T-helper 9 cell (primary cell): ENCODE data around the gene CNIH1.
"Not testable (repeated sequence)": the region's sequence is repeated elsewhere in the genome, so short reads cannot be mapped to it uniquely, and the experiment has no call there.

ENCODE experiments used
- DNase-seq: peaks from one replicate; pipeline ENCODE4 v3.0.0-alpha.2; 2020

Gene CNIH1

DNA sequence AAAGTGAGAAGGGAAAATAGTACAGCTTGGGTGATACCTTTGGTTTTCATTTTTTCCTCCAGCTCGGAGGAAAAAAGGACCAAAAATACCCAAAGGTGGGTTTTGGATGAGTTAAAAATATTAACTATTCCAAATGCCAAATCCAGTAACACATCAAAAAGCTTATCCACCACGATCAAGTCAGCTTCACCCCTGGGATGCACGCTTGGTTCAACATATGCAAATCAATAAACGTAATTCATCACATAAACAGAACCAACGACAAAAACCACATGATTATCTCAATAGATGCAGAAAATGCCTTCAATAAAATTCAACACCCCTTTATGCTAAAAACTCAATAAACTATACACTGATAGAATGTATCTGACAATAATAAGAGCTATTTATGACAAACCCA, 62.3 kb downstream of the CNIH1 start:
- DNase-seq, result not testable (repeated sequence)

DNA sequence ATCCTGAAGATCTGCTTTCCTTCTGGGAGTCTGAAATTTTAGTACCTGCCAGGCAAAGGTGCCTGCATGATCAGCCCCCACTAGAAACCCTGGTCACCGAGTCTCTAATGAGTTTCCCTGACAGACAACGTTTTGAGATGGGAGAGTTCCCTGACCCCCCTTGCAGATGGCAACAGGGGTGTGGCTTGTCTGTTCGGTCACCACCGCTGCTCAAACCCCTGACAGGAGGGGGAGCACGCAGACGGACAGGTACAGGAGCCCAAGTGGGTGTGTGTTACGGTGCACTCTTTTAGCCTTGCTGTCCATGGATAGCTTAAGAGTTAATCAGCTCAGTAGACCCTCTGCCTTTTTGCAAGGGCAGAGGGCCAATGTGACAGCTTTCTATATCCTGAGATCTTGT, 63.7 kb downstream of the CNIH1 start:
- DNase-seq, result no peak

DNA sequence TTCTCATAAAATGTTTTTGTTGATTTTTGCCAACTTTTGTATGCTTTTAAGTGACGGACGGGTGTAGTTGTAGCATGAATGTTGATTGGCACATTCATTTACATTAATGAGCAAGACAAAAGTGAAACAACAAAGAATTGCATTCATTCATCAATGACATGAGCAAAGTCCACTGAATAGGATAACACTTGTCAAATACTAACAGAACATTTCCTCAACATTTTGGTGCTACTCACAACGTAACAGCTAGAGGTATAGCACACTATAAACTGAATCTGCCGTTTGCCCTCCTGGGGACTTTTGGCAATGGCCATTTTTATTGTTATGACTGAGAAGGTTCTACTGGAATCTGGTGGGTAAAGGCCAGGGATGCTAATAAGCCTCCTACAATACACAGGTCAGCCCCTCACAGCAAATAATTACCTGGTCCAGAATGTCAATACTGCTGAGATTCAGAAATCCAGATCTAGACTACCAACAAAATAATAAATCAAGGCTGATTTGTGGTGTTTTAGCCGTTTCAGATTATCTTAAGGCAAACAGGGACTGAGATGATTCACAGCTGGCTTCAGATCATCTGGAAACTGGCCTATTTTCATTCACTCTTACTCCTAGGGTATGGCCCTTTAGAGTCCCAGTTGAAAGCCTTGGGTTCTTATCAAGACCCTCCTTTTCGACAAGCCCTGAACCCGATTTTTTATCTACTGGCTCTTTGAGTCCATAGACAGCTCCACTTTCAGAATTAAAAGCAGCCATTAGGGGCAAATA, 66.9 kb downstream of the CNIH1 start:
- no peak for DNase-seq
